Endodermal cell (in vitro differentiated cells): Measurements from ENCODE around the gene ARL6IP5. TPM values are rescaled to one million over a fixed set of nuclear protein-coding genes. Genes with fewer than 3 reads are reported as not detected.

Experiments
- DNase-seq: peaks from one replicate; pipeline ENCODE4 v3.0.0-alpha.2; 2017
- H3K27ac ChIP-seq: 2 replicates; pipeline ENCODE4 v1.5.1; 2013; ENCODE audit warnings: mild to moderate bottlenecking, low read depth, low read length, moderate library complexity
- H3K27me3 ChIP-seq: 2 replicates; pipeline ENCODE4 v1.6.1; 2013; ENCODE audit warnings: mild to moderate bottlenecking, low read length, moderate library complexity; ENCODE audit not compliant: insufficient read depth, control insufficient read depth, poor library complexity, severe bottlenecking
- H3K36me3 ChIP-seq: 2 replicates; pipeline ENCODE4 v1.7.0; 2013; ENCODE audit warnings: mild to moderate bottlenecking, low read length, moderate library complexity; ENCODE audit not compliant: control insufficient read depth, insufficient read depth
- H3K4me1 ChIP-seq: one replicate; pipeline ENCODE4 v1.7.0; 2013; ENCODE audit warnings: low read length; ENCODE audit not compliant: control insufficient read depth, insufficient read depth
- H3K4me3 ChIP-seq: 2 replicates; pipeline ENCODE4 v1.5.1; 2013; ENCODE audit warnings: mild to moderate bottlenecking, low read length, moderate library complexity
- H3K9ac ChIP-seq: 2 replicates; pipeline ENCODE4 v1.6.1; 2013; ENCODE audit warnings: mild to moderate bottlenecking, low read length, moderate library complexity; ENCODE audit not compliant: poor library complexity, severe bottlenecking; ENCODE audit errors: extremely low read depth
- H3K9me3 ChIP-seq: 2 replicates; pipeline ENCODE4 v1.6.1; 2013; ENCODE audit warnings: mild to moderate bottlenecking, low read length, moderate library complexity; ENCODE audit not compliant: control insufficient read depth
- H3K27ac Mint-ChIP-seq: 2 replicates; pipeline ENCODE4 v1.8.0; 2020; ENCODE audit warnings: mixed read lengths
- H3K27me3 Mint-ChIP-seq: 2 replicates; pipeline ENCODE4 v1.8.0; 2021; ENCODE audit warnings: mild to moderate bottlenecking, mixed read lengths; ENCODE audit not compliant: insufficient read depth
- H3K36me3 Mint-ChIP-seq: 2 replicates; pipeline ENCODE4 v1.8.0; 2020; ENCODE audit warnings: low read depth, mixed read lengths
- H3K4me1 Mint-ChIP-seq: 2 replicates; pipeline ENCODE4 v1.8.0; 2020; ENCODE audit warnings: mixed read lengths
- H3K4me3 Mint-ChIP-seq: 2 replicates; pipeline ENCODE4 v1.8.0; 2020; ENCODE audit warnings: mild to moderate bottlenecking, moderate library complexity, mixed read lengths
- H3K9me3 Mint-ChIP-seq: 2 replicates; pipeline ENCODE4 v1.8.0; 2020; ENCODE audit warnings: mild to moderate bottlenecking, mixed read lengths
- CTCF ChIP-seq: fragments of 200-600 bp; sonication (generic); conservative IDR thresholded peaks from 2 replicates; pipeline ENCODE4 v1.5.0; 2021; ENCODE audit warnings: antibody characterized with exemption, mild to moderate bottlenecking
- WGBS, 2 experiments: methylation state at CpG; one replicate each; pipeline versions ENCODE4 v1.1.5 to v1.1.7; 2013; ENCODE audit warnings: missing lambda C conversion rate in 2 of 2, mixed read lengths in 1 of 2; ENCODE audit not compliant: insufficient coverage in 1 of 2, insufficient read length in 1 of 2; 5-methylcytosine and 5-hydroxymethylcytosine counted together
- total RNA-seq, 2 donors: library from RNA; stranded (reverse); fragmentation: NEBNext Ultra II Directional in 1 of 2; extraction: Animal tissue kit (Norgen Biotek cat#: 25700) in 1 of 2; gene quantifications; 2 replicates in 1 of 2; 3 replicates in 1 of 2; pipeline ENCODE4 v1.2.1, GENCODE V29; 2021

Gene ARL6IP5
- total RNA-seq, 2 donors from 2014 or later = 20.6 to 28.7 TPM

DNA sequence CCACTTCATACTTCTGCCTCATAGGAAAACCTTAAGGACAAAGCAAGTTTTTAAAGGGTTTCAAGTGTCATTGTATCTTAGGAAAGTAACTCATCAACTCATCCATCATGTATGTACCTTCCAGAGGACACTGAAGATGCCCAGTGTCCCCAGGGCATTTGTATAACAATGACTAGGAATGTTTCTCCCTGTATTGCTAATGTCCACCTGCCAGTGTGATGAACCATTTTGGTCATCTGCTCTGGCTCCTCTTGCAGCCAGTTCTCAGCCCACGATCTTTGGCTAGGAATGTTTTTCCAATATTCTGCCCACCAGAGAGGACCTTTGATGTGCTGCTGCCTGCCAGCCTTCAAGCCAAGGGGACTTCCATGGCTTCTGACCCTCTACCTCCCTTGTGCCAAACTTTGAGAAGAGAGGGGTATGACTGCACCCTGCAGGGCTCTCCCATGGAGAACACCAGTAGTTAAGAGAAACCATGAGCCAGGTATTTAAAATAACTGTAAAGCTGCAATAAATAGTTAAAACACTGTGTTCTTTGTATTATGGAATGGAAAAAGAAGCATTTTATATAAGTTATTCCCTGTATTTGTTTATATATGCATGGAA is 26.3 kb downstream of the ARL6IP5 start:
- H3K27ac ChIP-seq = no peak overlapping the region
- TF ChIP-seq CTCF = no peak
- DNase-seq = no peak

GRCh38 chr3:69113536-69113935 is 28.8 kb downstream of the ARL6IP5 start:
- TF ChIP-seq CTCF = no peak
- Histone ChIP-seq H3K9ac (no peak overlapping the region), H3K36me3 (no peaks in the 10 kb centered on the region), H3K9me3 (no peaks in the 10 kb centered on the region), H3K4me3 (no peak overlapping the region), H3K27ac (no peak overlapping the region), H3K4me1 (no peaks in the 10 kb centered on the region), H3K27me3 (no peaks in the 10 kb centered on the region)
- no peak overlapping the region for H3K27ac Mint-ChIP-seq
- no peaks in the 10 kb centered on the region for H3K36me3 Mint-ChIP-seq
- H3K9me3 Mint-ChIP-seq = no peaks in the 10 kb centered on the region
- DNase-seq = no peak
- H3K4me3 Mint-ChIP-seq = no peak overlapping the region
- 93 to 100% methylated on average over 2 of the region's 3 CpGs for WGBS, 2 experiments
- H3K4me1 Mint-ChIP-seq = peaks cover 4% of the 10 kb centered on the region
- H3K27me3 Mint-ChIP-seq = no peaks in the 10 kb centered on the region

More for the DNA sequence above, 26.3 kb downstream of the ARL6IP5 start:
- H3K4me3 ChIP-seq = no peak overlapping the region
- no peaks in the 10 kb centered on the region for H3K4me1 ChIP-seq
- Mint-ChIP-seq H3K4me1 (peaks cover 4% of the 10 kb centered on the region), H3K27me3 (no peaks in the 10 kb centered on the region), H3K36me3 (no peaks in the 10 kb centered on the region), H3K9me3 (no peaks in the 10 kb centered on the region), H3K4me3 (no peak overlapping the region), H3K27ac (no peak overlapping the region)
- H3K27me3 ChIP-seq = no peaks in the 10 kb centered on the region
- H3K9me3 ChIP-seq = no peaks in the 10 kb centered on the region
- no peaks in the 10 kb centered on the region for H3K36me3 ChIP-seq
- no peak overlapping the region for H3K9ac ChIP-seq
- 76 to 88% methylated on average over 1 of the region's 1 CpG for WGBS, 2 experiments

- no peaks in the 10 kb centered on the region for H3K9me3 Mint-ChIP-seq
- no peak for TF ChIP-seq CTCF
- H3K27me3 Mint-ChIP-seq = no peaks in the 10 kb centered on the region
- Histone ChIP-seq H3K27me3 (no peaks in the 10 kb centered on the region), H3K4me1 (no peaks in the 10 kb centered on the region), H3K9me3 (no peaks in the 10 kb centered on the region), H3K9ac (no peak overlapping the region), H3K36me3 (no peaks in the 10 kb centered on the region), H3K27ac (no peak overlapping the region), H3K4me3 (no peak overlapping the region)
- WGBS, 2 experiments = 89% methylated on average over 2 of the region's 2 CpGs; no CpG with 5 or more reads in 1 of the 2 experiments
- DNase-seq = no peak
- H3K4me3 Mint-ChIP-seq = no peak overlapping the region
- H3K27ac Mint-ChIP-seq = no peak overlapping the region
- peaks cover 4% of the 10 kb centered on the region for H3K4me1 Mint-ChIP-seq
- H3K36me3 Mint-ChIP-seq = no peaks in the 10 kb centered on the region
Measured at GRCh38 chr3:69115731-69116130, 31.0 kb downstream of the ARL6IP5 start.
